Measurements from ENCODE around the gene S1PR1. TPM values are rescaled to one million over a fixed set of nuclear protein-coding genes. Genes with fewer than 3 reads are reported as not detected.

S1PR1 gene
- total and polyA plus RNA-seq, 9 donors = 10.2 to 17.7 (median 12.9) TPM

DNA sequence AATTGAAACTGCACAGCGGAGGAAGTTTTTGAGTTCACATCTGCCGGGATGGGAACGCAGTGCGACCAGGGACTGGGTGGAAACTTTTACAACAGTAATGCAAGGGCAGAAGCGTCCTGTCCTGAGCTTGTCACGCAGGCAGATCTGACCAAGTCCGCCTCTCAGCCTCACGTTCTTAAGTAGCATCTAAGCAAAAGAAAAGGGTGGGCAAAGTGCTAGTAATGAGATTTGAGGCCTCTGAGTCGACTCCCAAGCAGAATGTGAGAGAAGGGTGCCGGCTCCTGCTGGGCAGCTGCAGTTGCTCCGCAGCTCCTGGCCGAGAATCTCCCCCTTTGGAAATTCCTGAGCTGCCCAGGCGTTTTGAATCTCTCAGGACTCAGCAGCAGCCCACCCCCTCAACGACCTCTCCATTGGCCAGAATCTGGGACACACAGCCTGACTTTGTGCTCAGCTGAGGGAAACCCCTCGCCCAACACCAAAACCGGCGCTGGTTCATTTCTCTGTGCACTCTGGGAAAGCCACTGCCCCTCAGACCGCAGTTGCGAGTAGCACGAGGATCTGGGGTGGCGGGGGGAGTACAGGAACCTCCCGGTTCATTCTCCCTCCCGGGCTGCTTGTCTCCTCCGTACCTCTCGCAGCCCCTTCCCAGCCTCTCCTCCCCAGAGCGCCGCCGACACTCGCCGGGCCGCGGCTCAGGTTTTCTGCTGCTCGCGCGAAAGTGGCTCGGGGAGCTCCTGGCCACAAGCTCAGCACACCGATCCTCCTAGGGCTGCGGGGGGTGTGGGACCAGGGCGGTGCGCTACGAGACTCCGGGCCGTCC is 913 bp upstream of the S1PR1 start:
- Histone ChIP-seq H3K27me3 (ENCODE audit: control insufficient read depth, insufficient read depth, low read length) (peaks cover 30% of the 10 kb centered on the region), H3K27ac (ENCODE audit: low read length) (peak overlapping the region; percentile 86), H3K36me3 (ENCODE audit: control insufficient read depth, insufficient read depth, low read length) (peaks cover 4% of the 10 kb centered on the region), H3K4me1 (ENCODE audit: control insufficient read depth, insufficient read depth, low read length) (peaks cover 21% of the 10 kb centered on the region), H3K9me3 (replicated peaks; ENCODE audit: control insufficient read depth, low read depth, low read length) (no peaks in the 10 kb centered on the region), H3K4me3 (ENCODE audit: low read length) (peak overlapping the region; percentile 46)
- 0% methylated on average over 30 of the region's 43 CpGs for WGBS (ENCODE audit: insufficient coverage)
- DNase-seq = peak; percentile 50

- Histone ChIP-seq H3K27ac (ENCODE audit: low read length) (peak overlapping the region; percentile 86), H3K4me3 (ENCODE audit: low read length) (peak overlapping the region; percentile 46), H3K9me3 (replicated peaks; ENCODE audit: control insufficient read depth, low read depth, low read length) (no peaks in the 10 kb centered on the region), H3K4me1 (ENCODE audit: control insufficient read depth, insufficient read depth, low read length) (peaks cover 21% of the 10 kb centered on the region), H3K36me3 (ENCODE audit: control insufficient read depth, insufficient read depth, low read length) (peaks cover 4% of the 10 kb centered on the region), H3K27me3 (ENCODE audit: control insufficient read depth, insufficient read depth, low read length) (peaks cover 30% of the 10 kb centered on the region)
- 0% methylated on average over 6 of the region's 12 CpGs for whole genome bisulfite sequencing (ENCODE audit: insufficient coverage)
- DNase-seq = peak; percentile 39
Observed at GRCh38 chr1:101237229-101237837, 514 bp downstream of the S1PR1 start.

DNA sequence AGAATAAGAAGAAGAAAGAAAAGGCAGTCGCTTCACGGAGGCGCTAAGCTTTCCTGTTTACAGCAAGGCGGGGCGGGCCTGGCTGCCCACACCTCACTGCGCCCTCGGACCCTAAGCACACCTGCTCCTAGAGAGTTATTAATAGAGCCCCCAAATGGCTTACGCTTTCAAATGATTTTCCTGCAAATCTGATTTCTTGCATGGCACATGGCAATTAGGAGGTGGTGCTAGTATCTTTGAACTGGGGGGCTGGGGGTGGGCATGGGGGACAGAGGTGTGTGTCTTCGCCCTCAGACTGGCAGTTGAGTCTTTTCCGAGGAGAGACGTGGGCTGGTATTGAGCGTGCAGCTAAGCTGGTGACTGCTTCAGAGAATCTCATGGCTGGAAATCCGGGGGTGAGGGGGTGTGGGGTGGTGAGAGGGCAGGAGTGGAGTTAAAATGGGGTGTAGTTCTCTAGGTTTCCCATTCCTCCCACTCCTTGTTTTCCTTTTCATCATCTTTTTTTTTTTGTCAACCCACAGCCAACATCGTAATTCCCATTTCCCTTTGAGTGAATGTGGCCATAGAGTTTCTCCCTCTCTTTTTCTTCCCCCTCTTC is 1.3 kb downstream of the S1PR1 start:
- Histone ChIP-seq H3K27ac (ENCODE audit: low read length) (peak overlapping the region; percentile 59), H3K9me3 (replicated peaks; ENCODE audit: control insufficient read depth, low read depth, low read length) (no peaks in the 10 kb centered on the region), H3K4me1 (ENCODE audit: control insufficient read depth, insufficient read depth, low read length) (peaks cover 24% of the 10 kb centered on the region)

DNA sequence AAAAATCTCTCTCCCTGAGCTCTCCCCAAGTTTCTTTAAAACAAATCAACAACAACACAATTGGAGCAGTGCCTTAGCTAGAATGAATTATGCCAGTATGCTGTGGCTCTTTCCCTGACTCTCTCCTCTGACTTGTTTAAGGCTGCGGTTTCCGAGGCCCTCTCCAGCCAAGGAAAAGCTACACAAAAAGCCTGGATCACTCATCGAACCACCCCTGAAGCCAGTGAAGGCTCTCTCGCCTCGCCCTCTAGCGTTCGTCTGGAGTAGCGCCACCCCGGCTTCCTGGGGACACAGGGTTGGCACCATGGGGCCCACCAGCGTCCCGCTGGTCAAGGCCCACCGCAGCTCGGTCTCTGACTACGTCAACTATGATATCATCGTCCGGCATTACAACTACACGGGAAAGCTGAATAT is 1.9 kb downstream of the S1PR1 start:
- WGBS (ENCODE audit: insufficient coverage) = 9% methylated on average over 17 of the region's 17 CpGs
- DNase-seq = peak; percentile 90
- H3K4me3 ChIP-seq (ENCODE audit: low read length) = no peak overlapping the region
- no peaks in the 10 kb centered on the region for H3K9me3 ChIP-seq (replicated peaks; ENCODE audit: control insufficient read depth, low read depth, low read length)
- peak overlapping the region; percentile 66 for H3K27ac ChIP-seq (ENCODE audit: low read length)
- peaks cover 4% of the 10 kb centered on the region for H3K36me3 ChIP-seq (ENCODE audit: control insufficient read depth, insufficient read depth, low read length)
- peaks cover 30% of the 10 kb centered on the region for H3K27me3 ChIP-seq (ENCODE audit: control insufficient read depth, insufficient read depth, low read length)
- H3K4me1 ChIP-seq (ENCODE audit: control insufficient read depth, insufficient read depth, low read length) = peaks cover 24% of the 10 kb centered on the region

More for the DNA sequence above, 1.3 kb downstream of the S1PR1 start:
- 5% methylated on average over 7 of the region's 14 CpGs for WGBS (ENCODE audit: insufficient coverage)
- no peak for DNase-seq
- peaks cover 30% of the 10 kb centered on the region for H3K27me3 ChIP-seq (ENCODE audit: control insufficient read depth, insufficient read depth, low read length)
- peak overlapping the region; percentile 34 for H3K4me3 ChIP-seq (ENCODE audit: low read length)
- peaks cover 4% of the 10 kb centered on the region for H3K36me3 ChIP-seq (ENCODE audit: control insufficient read depth, insufficient read depth, low read length)

DNA sequence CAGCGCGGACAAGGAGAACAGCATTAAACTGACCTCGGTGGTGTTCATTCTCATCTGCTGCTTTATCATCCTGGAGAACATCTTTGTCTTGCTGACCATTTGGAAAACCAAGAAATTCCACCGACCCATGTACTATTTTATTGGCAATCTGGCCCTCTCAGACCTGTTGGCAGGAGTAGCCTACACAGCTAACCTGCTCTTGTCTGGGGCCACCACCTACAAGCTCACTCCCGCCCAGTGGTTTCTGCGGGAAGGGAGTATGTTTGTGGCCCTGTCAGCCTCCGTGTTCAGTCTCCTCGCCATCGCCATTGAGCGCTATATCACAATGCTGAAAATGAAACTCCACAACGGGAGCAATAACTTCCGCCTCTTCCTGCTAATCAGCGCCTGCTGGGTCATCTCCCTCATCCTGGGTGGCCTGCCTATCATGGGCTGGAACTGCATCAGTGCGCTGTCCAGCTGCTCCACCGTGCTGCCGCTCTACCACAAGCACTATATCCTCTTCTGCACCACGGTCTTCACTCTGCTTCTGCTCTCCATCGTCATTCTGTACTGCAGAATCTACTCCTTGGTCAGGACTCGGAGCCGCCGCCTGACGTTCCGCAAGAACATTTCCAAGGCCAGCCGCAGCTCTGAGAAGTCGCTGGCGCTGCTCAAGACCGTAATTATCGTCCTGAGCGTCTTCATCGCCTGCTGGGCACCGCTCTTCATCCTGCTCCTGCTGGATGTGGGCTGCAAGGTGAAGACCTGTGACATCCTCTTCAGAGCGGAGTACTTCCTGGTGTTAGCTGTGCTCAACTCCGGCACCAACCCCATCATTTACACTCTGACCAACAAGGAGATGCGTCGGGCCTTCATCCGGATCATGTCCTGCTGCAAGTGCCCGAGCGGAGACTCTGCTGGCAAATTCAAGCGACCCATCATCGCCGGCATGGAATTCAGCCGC is 2.5 kb downstream of the S1PR1 start:
- H3K27me3 ChIP-seq (ENCODE audit: control insufficient read depth, insufficient read depth, low read length) = peaks cover 30% of the 10 kb centered on the region
- peaks cover 4% of the 10 kb centered on the region for H3K36me3 ChIP-seq (ENCODE audit: control insufficient read depth, insufficient read depth, low read length)
- H3K27ac ChIP-seq (ENCODE audit: low read length) = peak overlapping the region; percentile 66
- no peaks in the 10 kb centered on the region for H3K9me3 ChIP-seq (replicated peaks; ENCODE audit: control insufficient read depth, low read depth, low read length)
- DNase-seq = no peak
- H3K4me3 ChIP-seq (ENCODE audit: low read length) = peak overlapping the region; percentile 11
- H3K4me1 ChIP-seq (ENCODE audit: control insufficient read depth, insufficient read depth, low read length) = peaks cover 24% of the 10 kb centered on the region
- WGBS (ENCODE audit: insufficient coverage) = 93% methylated on average over 42 of the region's 42 CpGs

DNA sequence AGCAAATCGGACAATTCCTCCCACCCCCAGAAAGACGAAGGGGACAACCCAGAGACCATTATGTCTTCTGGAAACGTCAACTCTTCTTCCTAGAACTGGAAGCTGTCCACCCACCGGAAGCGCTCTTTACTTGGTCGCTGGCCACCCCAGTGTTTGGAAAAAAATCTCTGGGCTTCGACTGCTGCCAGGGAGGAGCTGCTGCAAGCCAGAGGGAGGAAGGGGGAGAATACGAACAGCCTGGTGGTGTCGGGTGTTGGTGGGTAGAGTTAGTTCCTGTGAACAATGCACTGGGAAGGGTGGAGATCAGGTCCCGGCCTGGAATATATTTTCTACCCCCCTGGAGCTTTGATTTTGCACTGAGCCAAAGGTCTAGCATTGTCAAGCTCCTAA is 3.2 kb downstream of the S1PR1 start:
- peak overlapping the region; percentile 66 for H3K27ac ChIP-seq (ENCODE audit: low read length)
- H3K9me3 ChIP-seq (replicated peaks; ENCODE audit: control insufficient read depth, low read depth, low read length) = no peaks in the 10 kb centered on the region
- 80% methylated on average over 6 of the region's 10 CpGs for WGBS (ENCODE audit: insufficient coverage)
- H3K4me3 ChIP-seq (ENCODE audit: low read length) = peak overlapping the region; percentile 11
- H3K27me3 ChIP-seq (ENCODE audit: control insufficient read depth, insufficient read depth, low read length) = peaks cover 30% of the 10 kb centered on the region
- DNase-seq = no peak
- peaks cover 24% of the 10 kb centered on the region for H3K4me1 ChIP-seq (ENCODE audit: control insufficient read depth, insufficient read depth, low read length)
- peaks cover 4% of the 10 kb centered on the region for H3K36me3 ChIP-seq (ENCODE audit: control insufficient read depth, insufficient read depth, low read length)

DNA sequence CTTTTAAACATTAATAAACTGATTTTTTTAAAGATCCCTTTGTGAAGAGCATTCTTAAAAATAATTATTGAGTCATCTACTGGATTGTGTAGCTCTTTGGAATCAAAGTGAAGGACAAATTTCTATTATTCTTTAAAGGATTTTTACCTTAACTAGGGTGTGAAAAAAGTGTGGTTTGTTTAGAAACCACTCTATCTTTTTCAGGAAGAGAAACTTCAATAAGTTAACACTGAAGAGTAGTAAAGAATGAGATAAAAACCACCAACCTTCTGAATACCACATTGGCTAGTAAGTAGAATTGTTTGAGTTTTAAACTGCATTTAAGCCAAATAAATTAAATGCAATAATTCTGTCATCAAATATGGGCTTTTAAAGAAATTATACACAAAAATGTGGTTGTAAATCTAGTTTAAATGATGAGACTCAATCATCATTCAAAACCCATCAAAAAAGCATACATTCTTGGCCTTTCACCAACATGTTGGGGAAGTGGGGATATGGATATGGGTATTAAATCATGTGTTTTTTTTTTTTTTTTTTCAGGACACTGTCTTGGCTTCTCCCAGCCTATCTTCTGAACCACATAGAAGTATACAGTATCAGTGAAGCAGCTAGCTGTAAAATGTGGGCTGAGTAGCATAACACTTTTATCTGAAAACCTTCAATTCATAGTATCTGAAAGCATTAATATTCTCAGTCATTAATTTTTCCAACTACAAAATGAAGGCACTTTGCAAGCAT is 4.8 kb downstream of the S1PR1 start:
- Histone ChIP-seq H3K9me3 (replicated peaks; ENCODE audit: control insufficient read depth, low read depth, low read length) (no peaks in the 10 kb centered on the region), H3K4me3 (ENCODE audit: low read length) (no peak overlapping the region), H3K4me1 (ENCODE audit: control insufficient read depth, insufficient read depth, low read length) (peaks cover 18% of the 10 kb centered on the region), H3K27ac (ENCODE audit: low read length) (peak overlapping the region; percentile 66), H3K27me3 (ENCODE audit: control insufficient read depth, insufficient read depth, low read length) (peaks cover 20% of the 10 kb centered on the region), H3K36me3 (ENCODE audit: control insufficient read depth, insufficient read depth, low read length) (peaks cover 4% of the 10 kb centered on the region)
- DNase-seq = no peak

GRCh38 chr1:101242324-101243050 is 5.7 kb downstream of the S1PR1 start:
- peaks cover 13% of the 10 kb centered on the region for H3K27me3 ChIP-seq (ENCODE audit: control insufficient read depth, insufficient read depth, low read length)
- peaks cover 11% of the 10 kb centered on the region for H3K4me1 ChIP-seq (ENCODE audit: control insufficient read depth, insufficient read depth, low read length)
- peaks cover 4% of the 10 kb centered on the region for H3K36me3 ChIP-seq (ENCODE audit: control insufficient read depth, insufficient read depth, low read length)
- no peaks in the 10 kb centered on the region for H3K9me3 ChIP-seq (replicated peaks; ENCODE audit: control insufficient read depth, low read depth, low read length)
- peak; percentile 57 for DNase-seq
- H3K4me3 ChIP-seq (ENCODE audit: low read length) = no peak overlapping the region
- WGBS (ENCODE audit: insufficient coverage) = no CpG with 5 or more reads among the region's 2 CpGs
- H3K27ac ChIP-seq (ENCODE audit: low read length) = peak overlapping the region; percentile 75

DNA sequence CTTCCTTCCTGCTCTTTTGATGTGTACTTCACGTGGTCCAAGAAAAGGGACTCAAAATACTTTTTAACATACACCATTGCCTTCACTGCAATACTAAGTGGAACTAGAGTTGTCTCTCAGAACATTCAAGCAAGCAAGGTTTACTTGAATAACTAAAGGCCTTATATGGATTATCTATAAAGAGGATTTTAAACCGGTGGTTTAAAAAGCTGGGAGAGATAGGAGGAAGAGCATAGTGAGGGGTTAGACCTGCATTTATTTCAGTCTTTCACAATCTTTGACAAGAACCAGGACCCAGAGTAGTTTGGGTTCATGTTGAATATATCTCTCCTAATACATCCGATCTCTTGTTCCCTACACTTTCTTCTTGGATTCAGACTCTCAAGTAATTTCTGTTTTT is 6.9 kb downstream of the S1PR1 start:
- H3K27ac ChIP-seq (ENCODE audit: low read length) = no peak overlapping the region

More for the DNA sequence above, 6.9 kb downstream of the S1PR1 start:
- Histone ChIP-seq H3K4me1 (ENCODE audit: control insufficient read depth, insufficient read depth, low read length) (peaks cover 3% of the 10 kb centered on the region), H3K9me3 (replicated peaks; ENCODE audit: control insufficient read depth, low read depth, low read length) (no peaks in the 10 kb centered on the region), H3K4me3 (ENCODE audit: low read length) (no peak overlapping the region), H3K27me3 (ENCODE audit: control insufficient read depth, insufficient read depth, low read length) (peaks cover 6% of the 10 kb centered on the region), H3K36me3 (ENCODE audit: control insufficient read depth, insufficient read depth, low read length) (peaks cover 4% of the 10 kb centered on the region)
- DNase-seq = no peak
- WGBS (ENCODE audit: insufficient coverage) = no CpG with 5 or more reads among the region's 3 CpGs

Measured in muscle of leg (tissue), 11 donors.